DOHH2 (cell line): ENCODE data around the gene PATJ.

Experiments
- EZH2phosphoT487 ChIP-seq: fragments of 200-600 bp; sonication (generic); IDR thresholded peaks from 2 replicates; pipeline ENCODE4 v1.6.1; 2017; ENCODE audit warnings: borderline replicate concordance, mild to moderate bottlenecking, antibody characterized with exemption, low read length, moderate library complexity, mixed read lengths
- TF ChIP-seq, protein P1 (sequence below): fragments of 200-600 bp; sonication (generic); IDR thresholded peaks from one replicate; pipeline ENCODE4 v1.5.1; 2014; ENCODE audit warnings: antibody characterized with exemption, mild to moderate bottlenecking, low read depth, low read length; ENCODE audit not compliant: poor library complexity, severe bottlenecking

DNA sequence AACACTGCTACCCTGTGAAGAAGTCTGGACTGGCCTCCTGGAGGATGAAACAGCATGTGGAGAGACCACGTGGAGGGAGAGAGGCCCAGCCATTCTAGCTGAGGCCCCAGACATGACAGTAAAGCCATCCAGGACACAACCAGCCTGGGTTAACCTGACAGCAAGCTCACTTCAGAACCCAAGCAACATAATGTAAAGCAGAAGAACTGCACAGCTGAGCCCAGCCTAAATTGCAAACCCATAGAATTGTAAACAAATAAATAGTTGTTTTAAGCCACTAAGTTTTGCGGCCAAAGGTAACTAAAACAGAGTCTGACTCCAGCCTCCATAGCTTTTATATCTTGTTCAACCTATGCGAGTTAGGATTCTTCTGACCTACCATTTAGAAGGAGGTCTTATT lies 355.2 kb downstream of the PATJ start:
- TF ChIP-seq, protein P1, sequence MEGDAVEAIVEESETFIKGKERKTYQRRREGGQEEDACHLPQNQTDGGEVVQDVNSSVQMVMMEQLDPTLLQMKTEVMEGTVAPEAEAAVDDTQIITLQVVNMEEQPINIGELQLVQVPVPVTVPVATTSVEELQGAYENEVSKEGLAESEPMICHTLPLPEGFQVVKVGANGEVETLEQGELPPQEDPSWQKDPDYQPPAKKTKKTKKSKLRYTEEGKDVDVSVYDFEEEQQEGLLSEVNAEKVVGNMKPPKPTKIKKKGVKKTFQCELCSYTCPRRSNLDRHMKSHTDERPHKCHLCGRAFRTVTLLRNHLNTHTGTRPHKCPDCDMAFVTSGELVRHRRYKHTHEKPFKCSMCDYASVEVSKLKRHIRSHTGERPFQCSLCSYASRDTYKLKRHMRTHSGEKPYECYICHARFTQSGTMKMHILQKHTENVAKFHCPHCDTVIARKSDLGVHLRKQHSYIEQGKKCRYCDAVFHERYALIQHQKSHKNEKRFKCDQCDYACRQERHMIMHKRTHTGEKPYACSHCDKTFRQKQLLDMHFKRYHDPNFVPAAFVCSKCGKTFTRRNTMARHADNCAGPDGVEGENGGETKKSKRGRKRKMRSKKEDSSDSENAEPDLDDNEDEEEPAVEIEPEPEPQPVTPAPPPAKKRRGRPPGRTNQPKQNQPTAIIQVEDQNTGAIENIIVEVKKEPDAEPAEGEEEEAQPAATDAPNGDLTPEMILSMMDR, result no peak
- TF ChIP-seq EZH2phosphoT487, result no peak
